Epidermal melanocyte (primary cell): ENCODE results near the gene CRTC2.

ENCODE experiments used
- DNase-seq: peaks from one replicate; pipeline ENCODE4 v3.0.0; 2011; ENCODE audit warnings: low spot score; ENCODE audit not compliant: insufficient read length

CRTC2 gene

GRCh38 chr1:153946622-153947241 is 11.7 kb downstream of the CRTC2 start, which contains the start of gene DENND4B:
Gene DENND4B, minus strand, starts transcription at chr1:153946718. Its CDS starts 2,344 bp downstream, at chr1:153944374.
- DNase-seq, result peak; percentile 98

- peak; percentile 56 for DNase-seq
Measured at GRCh38 chr1:153945795-153946621, 12.4 kb downstream of the CRTC2 start.

- DNase-seq, result no peak
Measured at GRCh38 chr1:153945131-153945794, 13.1 kb downstream of the CRTC2 start.

GRCh38 chr1:153944827-153945117 is 13.6 kb downstream of the CRTC2 start:
- no peak for DNase-seq

GRCh38 chr1:153944005-153944826 is 14.2 kb downstream of the CRTC2 start:
- DNase-seq, result peak; percentile 12

- no peak for DNase-seq
Measured at GRCh38 chr1:153942766-153943549, 15.5 kb downstream of the CRTC2 start.

- no peak for DNase-seq
Measured at GRCh38 chr1:153941826-153942725, 16.3 kb downstream of the CRTC2 start.

GRCh38 chr1:153940756-153941155 is 17.7 kb downstream of the CRTC2 start:
- DNase-seq, result no peak

- DNase-seq, result peak; percentile 12
Measured at GRCh38 chr1:153939476-153939875, 18.9 kb downstream of the CRTC2 start.

GRCh38 chr1:153938996-153939395 is 19.4 kb downstream of the CRTC2 start:
- DNase-seq, result no peak

- DNase-seq, result no peak
Measured at GRCh38 chr1:153937331-153937730, 21.1 kb downstream of the CRTC2 start.

- DNase-seq, result peak; percentile 6
Measured at GRCh38 chr1:153936011-153936802, 22.2 kb downstream of the CRTC2 start.

GRCh38 chr1:153934746-153935145 is 23.7 kb downstream of the CRTC2 start:
- no peak for DNase-seq

- DNase-seq, result no peak
Measured at GRCh38 chr1:153933955-153934354, 24.5 kb downstream of the CRTC2 start.

- no peak for DNase-seq
Measured at GRCh38 chr1:153933430-153933829, 25.0 kb downstream of the CRTC2 start.

- peak; percentile 3 for DNase-seq
Measured at GRCh38 chr1:153932156-153933131, 26.0 kb downstream of the CRTC2 start.
